ENCODE measurements around the gene ART1.

ART1 gene

GRCh38 chr11:3631331-3631730 lies 13.6 kb upstream of the ART1 start:
- ChIA-PET POLR2A (ENCODE audit: low non-redundant PET) (no interaction called here), CTCF (no interaction called here)
- no peak for DNase-seq (ENCODE audit: low spot score)
- no peak for TF ChIP-seq CTCF (conservative IDR thresholded peaks at IDR 0.05; ENCODE audit: low read depth)
- H3K27ac ChIP-seq = no peak overlapping the region

GRCh38 chr11:3632070-3632660 lies 12.8 kb upstream of the ART1 start:
- ChIA-PET POLR2A (ENCODE audit: low non-redundant PET) (no interaction called here), CTCF (no interaction called here)

GRCh38 chr11:3635641-3636375 lies 9.1 kb upstream of the ART1 start:
- ChIA-PET POLR2A (ENCODE audit: low non-redundant PET) (no interaction called here), CTCF (no interaction called here)
- no peak for TF ChIP-seq CTCF (conservative IDR thresholded peaks at IDR 0.05; ENCODE audit: low read depth)
- no peak overlapping the region for H3K27ac ChIP-seq
- DNase-seq (ENCODE audit: low spot score) = no peak

More at GRCh38 chr11:3632070-3632660, 12.8 kb upstream of the ART1 start:
- TF ChIP-seq CTCF (conservative IDR thresholded peaks at IDR 0.05; ENCODE audit: low read depth) = no peak
- no peak overlapping the region for H3K27ac ChIP-seq
- DNase-seq (ENCODE audit: low spot score) = no peak

- ChIA-PET CTCF (no interaction called here), POLR2A (ENCODE audit: low non-redundant PET) (no interaction called here)
- no peak overlapping the region for H3K27ac ChIP-seq
- no peak for TF ChIP-seq CTCF (conservative IDR thresholded peaks at IDR 0.05; ENCODE audit: low read depth)
- no peak for DNase-seq (ENCODE audit: low spot score)
These were observed 7.7 kb upstream of the ART1 start for GRCh38 chr11:3637201-3637600.

GRCh38 chr11:3638513-3638912 lies 6.4 kb upstream of the ART1 start:
- DNase-seq (ENCODE audit: low spot score) = no peak
- ChIA-PET CTCF (no interaction called here), POLR2A (ENCODE audit: low non-redundant PET) (no interaction called here)
- no peak overlapping the region for H3K27ac ChIP-seq
- TF ChIP-seq CTCF (conservative IDR thresholded peaks at IDR 0.05; ENCODE audit: low read depth) = no peak

- ChIA-PET POLR2A (ENCODE audit: low non-redundant PET) (no interaction called here), CTCF (no interaction called here)
- TF ChIP-seq CTCF (conservative IDR thresholded peaks at IDR 0.05; ENCODE audit: low read depth) = no peak
- no peak for DNase-seq (ENCODE audit: low spot score)
- H3K27ac ChIP-seq = no peak overlapping the region
These were observed 5.1 kb upstream of the ART1 start for GRCh38 chr11:3639841-3640240.

Measured in RWPE1 (cell line).